NCI-H146 treated with DMSO at 0.1 percent for 48 hours (cell line): ENCODE data around the gene PACS2.
A peak's percentile ranks its signal among the peaks of the same experiment; 100 is the strongest.

ENCODE experiments used
- DNase-seq: peaks from one replicate; lab custom pipeline; 2025; ENCODE audit not compliant: unreplicated experiment; lab: John Stamatoyannopoulos, UW

The PACS2 gene

GRCh38 chr14:105398726-105399465 lies 84.3 kb downstream of the PACS2 start:
- DNase-seq, result peak; percentile 61

- DNase-seq, result no peak
These were observed 84.9 kb downstream of the PACS2 start for GRCh38 chr14:105399466-105399775.

GRCh38 chr14:105400016-105400415 lies 85.5 kb downstream of the PACS2 start:
- no peak for DNase-seq

GRCh38 chr14:105401699-105402098 lies 87.2 kb downstream of the PACS2 start:
- no peak for DNase-seq

- DNase-seq, result no peak
These were observed 94.0 kb downstream of the PACS2 start for GRCh38 chr14:105408592-105408991.

- no peak for DNase-seq
These were observed 94.8 kb downstream of the PACS2 start for GRCh38 chr14:105409364-105409763.

- no peak for DNase-seq
These were observed 96.1 kb downstream of the PACS2 start for GRCh38 chr14:105410642-105411016.

GRCh38 chr14:105411017-105411941 lies 96.7 kb downstream of the PACS2 start:
- peak; percentile 43 for DNase-seq

GRCh38 chr14:105411985-105412770 lies 97.6 kb downstream of the PACS2 start:
- no peak for DNase-seq

- peak; percentile 62 for DNase-seq
These were observed 98.4 kb downstream of the PACS2 start for GRCh38 chr14:105412771-105413543.

- no peak for DNase-seq
These were observed 99.0 kb downstream of the PACS2 start for GRCh38 chr14:105413544-105413886.

GRCh38 chr14:105414456-105415371 lies 100.2 kb downstream of the PACS2 start:
- DNase-seq, result peak; percentile 62

- no peak for DNase-seq
These were observed 101.2 kb downstream of the PACS2 start for GRCh38 chr14:105415481-105416428.

- DNase-seq, result no peak
These were observed 102.1 kb downstream of the PACS2 start for GRCh38 chr14:105416671-105417070.

- DNase-seq, result no peak
These were observed 103.2 kb downstream of the PACS2 start for GRCh38 chr14:105417690-105418121.

- peak; percentile 47 for DNase-seq
These were observed 104.0 kb downstream of the PACS2 start for GRCh38 chr14:105418269-105419194.
